ENCODE results near the gene BORCS8.

DNA sequence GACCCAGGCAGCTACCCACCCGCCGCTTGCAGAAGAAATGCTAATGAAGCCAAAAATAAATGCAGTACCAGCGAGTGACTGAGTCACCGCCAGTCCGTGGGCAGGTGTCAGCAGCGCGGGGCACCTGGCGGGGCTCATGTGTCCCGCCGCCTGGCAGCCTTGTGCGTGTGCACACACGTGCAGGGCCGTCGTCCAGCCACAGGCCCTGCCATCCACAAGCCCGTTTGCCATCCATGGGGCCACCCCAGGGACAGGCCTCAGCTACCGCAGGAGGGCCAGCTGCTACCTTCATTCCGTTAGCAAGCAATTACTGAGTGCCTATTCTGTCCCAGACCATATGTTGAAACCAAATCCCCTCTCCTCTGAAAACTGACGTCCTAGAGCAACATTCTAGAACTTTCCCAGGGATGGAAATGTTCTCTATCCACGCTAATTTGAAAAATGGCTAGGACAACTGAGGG lies 40.3 kb upstream of the BORCS8 start:
- TF ChIP-seq, protein P1, sequence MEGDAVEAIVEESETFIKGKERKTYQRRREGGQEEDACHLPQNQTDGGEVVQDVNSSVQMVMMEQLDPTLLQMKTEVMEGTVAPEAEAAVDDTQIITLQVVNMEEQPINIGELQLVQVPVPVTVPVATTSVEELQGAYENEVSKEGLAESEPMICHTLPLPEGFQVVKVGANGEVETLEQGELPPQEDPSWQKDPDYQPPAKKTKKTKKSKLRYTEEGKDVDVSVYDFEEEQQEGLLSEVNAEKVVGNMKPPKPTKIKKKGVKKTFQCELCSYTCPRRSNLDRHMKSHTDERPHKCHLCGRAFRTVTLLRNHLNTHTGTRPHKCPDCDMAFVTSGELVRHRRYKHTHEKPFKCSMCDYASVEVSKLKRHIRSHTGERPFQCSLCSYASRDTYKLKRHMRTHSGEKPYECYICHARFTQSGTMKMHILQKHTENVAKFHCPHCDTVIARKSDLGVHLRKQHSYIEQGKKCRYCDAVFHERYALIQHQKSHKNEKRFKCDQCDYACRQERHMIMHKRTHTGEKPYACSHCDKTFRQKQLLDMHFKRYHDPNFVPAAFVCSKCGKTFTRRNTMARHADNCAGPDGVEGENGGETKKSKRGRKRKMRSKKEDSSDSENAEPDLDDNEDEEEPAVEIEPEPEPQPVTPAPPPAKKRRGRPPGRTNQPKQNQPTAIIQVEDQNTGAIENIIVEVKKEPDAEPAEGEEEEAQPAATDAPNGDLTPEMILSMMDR (IDR thresholded peaks at IDR 0.05) = no peak
- TF ChIP-seq POLR2A (IDR thresholded peaks at IDR 0.05) (no peak), EP300 (IDR thresholded peaks at IDR 0.05) (no peak)

All from tibial nerve (tissue), 4 donors.